Measurements from ENCODE around the gene CCDC12.

The CCDC12 gene

GRCh38 chr3:46897031-46897430 lies 79.5 kb downstream of the CCDC12 start:
- ATAC-seq (ENCODE audit: insufficient read depth, low read depth) (no peak), DNase-seq (no peak)
- Histone ChIP-seq H2AFZ (ENCODE audit: low read depth, low read length) (no peak overlapping the region), H3K79me2 (ENCODE audit: insufficient read depth, low read length) (no peaks in the 10 kb centered on the region), H3K9ac (ENCODE audit: low read depth, low read length) (no peak overlapping the region), H3K4me3 (ENCODE audit: low read depth in 1 of 2, low read length in 2 of 2) (no peak overlapping the region), H3K4me1 (ENCODE audit: insufficient read depth, low read length) (peaks cover 9% of the 10 kb centered on the region), H3K27me3 (ENCODE audit: insufficient read depth, low read length, poor library complexity) (peaks cover 14% of the 10 kb centered on the region), H3K9me3 (ENCODE audit: insufficient read depth, low read length, severe bottlenecking) (no peaks in the 10 kb centered on the region), H3K36me3 (ENCODE audit: insufficient read depth, low read length) (no peaks in the 10 kb centered on the region), H3K27ac (ENCODE audit: low read length) (no peak overlapping the region), H3K4me2 (ENCODE audit: insufficient read depth, low read length) (no peak overlapping the region), H4K20me1 (ENCODE audit: insufficient read depth, low read length) (no peaks in the 10 kb centered on the region; the same call in 1 of the 2 replicates)
- TF ChIP-seq EZH2 (IDR thresholded peaks at IDR 0.05; ENCODE audit: borderline replicate concordance, low read depth, low read length, severe bottlenecking) (no peak), CTCF (IDR thresholded peaks at IDR 0.05; ENCODE audit: borderline replicate concordance, extremely low read depth, low read length, poor library complexity, severe bottlenecking) (no peak)

- H3K79me2 ChIP-seq (ENCODE audit: insufficient read depth, low read length) = no peaks in the 10 kb centered on the region
- peaks cover 11% of the 10 kb centered on the region for H3K4me1 ChIP-seq (ENCODE audit: insufficient read depth, low read length)
- DNase-seq = no peak
- H3K36me3 ChIP-seq (ENCODE audit: insufficient read depth, low read length) = no peaks in the 10 kb centered on the region
- no peaks in the 10 kb centered on the region; the same call in 1 of the 2 replicates for H4K20me1 ChIP-seq (ENCODE audit: insufficient read depth, low read length)
- no peak overlapping the region for H3K27ac ChIP-seq (ENCODE audit: low read length)
- no peak overlapping the region for H3K9ac ChIP-seq (ENCODE audit: low read depth, low read length)
- TF ChIP-seq CTCF (IDR thresholded peaks at IDR 0.05; ENCODE audit: borderline replicate concordance, extremely low read depth, low read length, poor library complexity, severe bottlenecking) (no peak), EZH2 (IDR thresholded peaks at IDR 0.05; ENCODE audit: borderline replicate concordance, low read depth, low read length, severe bottlenecking) (no peak)
- H3K27me3 ChIP-seq (ENCODE audit: insufficient read depth, low read length, poor library complexity) = peaks cover 21% of the 10 kb centered on the region
- no peak overlapping the region for H3K4me3 ChIP-seq (ENCODE audit: low read depth in 1 of 2, low read length in 2 of 2)
- no peak overlapping the region for H2AFZ ChIP-seq (ENCODE audit: low read depth, low read length)
- H3K9me3 ChIP-seq (ENCODE audit: insufficient read depth, low read length, severe bottlenecking) = no peaks in the 10 kb centered on the region
- ATAC-seq (ENCODE audit: insufficient read depth, low read depth) = no peak
- no peak overlapping the region for H3K4me2 ChIP-seq (ENCODE audit: insufficient read depth, low read length)
Observed at GRCh38 chr3:46896386-46896785, 80.2 kb downstream of the CCDC12 start.

GRCh38 chr3:46895761-46896160 lies 80.8 kb downstream of the CCDC12 start:
- no peak for DNase-seq
- no peak for TF ChIP-seq CTCF (IDR thresholded peaks at IDR 0.05; ENCODE audit: borderline replicate concordance, extremely low read depth, low read length, poor library complexity, severe bottlenecking)
- TF ChIP-seq EZH2 (IDR thresholded peaks at IDR 0.05; ENCODE audit: borderline replicate concordance, low read depth, low read length, severe bottlenecking) = no peak
- no peak for ATAC-seq (ENCODE audit: insufficient read depth, low read depth)
- Histone ChIP-seq H3K9ac (ENCODE audit: low read depth, low read length) (no peak overlapping the region), H4K20me1 (ENCODE audit: insufficient read depth, low read length) (no peaks in the 10 kb centered on the region; the same call in 1 of the 2 replicates), H3K27me3 (ENCODE audit: insufficient read depth, low read length, poor library complexity) (peaks cover 24% of the 10 kb centered on the region), H3K27ac (ENCODE audit: low read length) (no peak overlapping the region), H3K4me3 (ENCODE audit: low read depth in 1 of 2, low read length in 2 of 2) (no peak overlapping the region), H3K4me2 (ENCODE audit: insufficient read depth, low read length) (no peak overlapping the region), H3K4me1 (ENCODE audit: insufficient read depth, low read length) (peaks cover 11% of the 10 kb centered on the region), H3K36me3 (ENCODE audit: insufficient read depth, low read length) (no peaks in the 10 kb centered on the region), H3K9me3 (ENCODE audit: insufficient read depth, low read length, severe bottlenecking) (no peaks in the 10 kb centered on the region), H2AFZ (ENCODE audit: low read depth, low read length) (no peak overlapping the region), H3K79me2 (ENCODE audit: insufficient read depth, low read length) (no peaks in the 10 kb centered on the region)

- Histone ChIP-seq H2AFZ (ENCODE audit: low read depth, low read length) (no peak overlapping the region), H4K20me1 (ENCODE audit: insufficient read depth, low read length) (no peaks in the 10 kb centered on the region; the same call in 1 of the 2 replicates), H3K36me3 (ENCODE audit: insufficient read depth, low read length) (no peaks in the 10 kb centered on the region), H3K9ac (ENCODE audit: low read depth, low read length) (no peak overlapping the region), H3K79me2 (ENCODE audit: insufficient read depth, low read length) (no peaks in the 10 kb centered on the region), H3K4me3 (ENCODE audit: low read depth in 1 of 2, low read length in 2 of 2) (no peak overlapping the region), H3K4me1 (ENCODE audit: insufficient read depth, low read length) (peaks cover 11% of the 10 kb centered on the region), H3K27ac (ENCODE audit: low read length) (no peak overlapping the region), H3K4me2 (ENCODE audit: insufficient read depth, low read length) (no peak overlapping the region), H3K9me3 (ENCODE audit: insufficient read depth, low read length, severe bottlenecking) (no peaks in the 10 kb centered on the region), H3K27me3 (ENCODE audit: insufficient read depth, low read length, poor library complexity) (peaks cover 24% of the 10 kb centered on the region)
- DNase-seq (peak; percentile 75), ATAC-seq (ENCODE audit: insufficient read depth, low read depth) (peak; percentile 89)
- peak; percentile 94 for TF ChIP-seq CTCF (IDR thresholded peaks at IDR 0.05; ENCODE audit: borderline replicate concordance, extremely low read depth, low read length, poor library complexity, severe bottlenecking)
- no peak for TF ChIP-seq EZH2 (IDR thresholded peaks at IDR 0.05; ENCODE audit: borderline replicate concordance, low read depth, low read length, severe bottlenecking)
Observed at GRCh38 chr3:46895204-46895660, 81.3 kb downstream of the CCDC12 start.

Measured in DND-41 (cell line).